ENCODE measurements around the gene KSR1. TPM values are rescaled to one million over a fixed set of nuclear protein-coding genes. Genes with fewer than 3 reads are reported as not detected.

KSR1 gene
- total RNA-seq, 2 experiments from 2014 or later, result 19.4 to 25.3 TPM

DNA sequence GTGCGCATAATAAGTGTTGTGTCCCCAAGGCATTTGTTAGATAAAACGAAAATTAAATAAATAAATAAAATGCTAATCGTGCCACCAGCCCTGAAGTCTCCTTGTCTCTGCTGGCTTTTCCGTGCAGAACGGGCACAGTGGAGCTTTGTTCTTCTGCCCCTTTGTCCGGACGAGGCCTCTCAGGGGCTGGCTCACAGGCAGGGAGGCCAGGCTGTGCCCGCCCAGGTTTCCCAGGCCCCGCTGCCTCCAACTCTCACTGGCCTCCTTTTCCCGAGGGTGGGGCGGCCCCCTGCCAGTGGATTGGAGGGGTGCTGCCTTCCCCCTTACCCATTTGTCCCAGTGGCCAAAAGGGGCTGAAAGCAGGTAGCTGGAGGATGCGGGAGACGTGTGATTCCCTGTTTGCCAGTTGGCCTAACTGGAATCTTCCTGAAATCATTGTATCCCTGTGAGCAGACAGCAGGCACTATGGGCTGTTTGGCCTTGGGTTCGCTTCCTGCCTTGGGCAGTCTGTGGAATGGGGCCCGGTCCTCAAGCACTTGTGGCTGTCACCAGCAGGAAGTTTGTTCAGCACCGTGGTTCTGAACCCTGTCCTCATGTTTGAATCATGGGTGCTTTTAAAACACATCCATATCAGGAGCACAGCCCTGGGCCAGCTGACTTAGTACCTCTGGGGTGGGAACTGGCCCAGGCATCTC is 64.4 kb downstream of the KSR1 start:
- no peak overlapping the region for H3K27ac ChIP-seq (ENCODE audit: low read depth in 1 of 2, low read length in 2 of 2)
- Mint-ChIP-seq H3K4me1 (ENCODE audit: low read depth) (peaks cover 28% of the 10 kb centered on the region), H3K27me3 (no peaks in the 10 kb centered on the region), H3K36me3 (ENCODE audit: low read depth) (no peaks in the 10 kb centered on the region), H3K27ac (no peak overlapping the region), H3K9me3 (no peaks in the 10 kb centered on the region), H3K4me3 (no peak overlapping the region)
- ATAC-seq (ENCODE audit: poor library complexity) (no peak), DNase-seq (no peak)
- no peaks in the 10 kb centered on the region for H3K36me3 ChIP-seq (ENCODE audit: insufficient read depth, low read length)
- intact Hi-C loops (cut with DNase I, micrococcal nuclease), result loop anchor here in 1 of 2 experiments (10.0 kb wide), 1 partner anchor 66 kb away; the partner anchor contains the start of gene KSR1
- ChIA-PET POLR2A (no interaction called here), CTCF (no interaction called here)
- no peaks in the 10 kb centered on the region for H3K27me3 ChIP-seq (ENCODE audit: control insufficient read depth in 1 of 2, insufficient read depth in 2 of 2, low read length in 2 of 2)
- peaks cover 6% of the 10 kb centered on the region for H3K4me1 ChIP-seq (ENCODE audit: insufficient read depth, low read length)
- no peak overlapping the region for H3K4me3 ChIP-seq (ENCODE audit: low read length)
- TF ChIP-seq CTCF (IDR thresholded peaks at IDR 0.05), result no peak
- H3K9me3 ChIP-seq (ENCODE audit: control insufficient read depth in 1 of 2, insufficient read depth in 1 of 2, low read length in 2 of 2), result no peaks in the 10 kb centered on the region

DNA sequence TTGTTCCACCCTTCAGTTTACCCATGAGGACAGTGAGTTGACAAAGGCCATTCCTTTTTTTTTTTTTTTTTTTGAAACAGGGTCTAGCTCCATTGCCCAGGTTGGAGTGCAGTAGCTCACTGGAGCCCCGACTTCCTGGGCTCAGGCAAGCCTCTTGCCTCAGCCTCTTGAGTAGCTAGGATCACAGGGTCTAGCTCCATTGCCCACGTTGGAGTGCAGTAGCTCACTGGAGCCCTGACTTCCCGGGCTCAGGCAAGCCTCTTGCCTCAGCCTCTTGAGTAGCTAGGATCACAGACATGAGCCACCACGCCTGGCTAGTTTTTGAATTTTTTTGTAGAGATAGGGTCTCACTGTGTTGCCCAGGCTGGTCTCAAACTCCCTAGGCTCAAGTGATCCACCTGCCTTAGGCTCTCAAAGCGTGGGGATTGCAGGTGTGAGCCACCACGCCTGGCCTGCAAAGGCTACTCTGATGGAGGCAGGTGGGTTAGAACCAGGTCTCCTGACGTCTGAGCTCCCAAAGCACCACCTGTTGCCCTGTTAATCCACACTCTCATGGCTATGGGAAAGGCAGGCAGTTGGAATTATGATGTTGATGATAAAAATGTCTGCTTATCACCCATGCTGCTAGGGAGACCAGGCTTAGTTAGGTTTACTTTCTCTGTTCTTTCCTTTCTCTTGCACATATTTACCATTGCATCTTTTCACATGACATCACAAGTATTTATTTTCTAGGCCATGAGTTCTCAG is 65.2 kb downstream of the KSR1 start:
- ChIA-PET CTCF (no interaction called here), POLR2A (no interaction called here)
- DNase-seq (no peak), ATAC-seq (ENCODE audit: poor library complexity) (no peak)
- Mint-ChIP-seq H3K27ac (no peak overlapping the region), H3K4me1 (ENCODE audit: low read depth) (peaks cover 31% of the 10 kb centered on the region), H3K27me3 (no peaks in the 10 kb centered on the region), H3K9me3 (no peaks in the 10 kb centered on the region), H3K36me3 (ENCODE audit: low read depth) (no peaks in the 10 kb centered on the region), H3K4me3 (no peak overlapping the region)
- Histone ChIP-seq H3K9me3 (ENCODE audit: control insufficient read depth in 1 of 2, insufficient read depth in 1 of 2, low read length in 2 of 2) (no peaks in the 10 kb centered on the region), H3K27me3 (ENCODE audit: control insufficient read depth in 1 of 2, insufficient read depth in 2 of 2, low read length in 2 of 2) (no peaks in the 10 kb centered on the region), H3K36me3 (ENCODE audit: insufficient read depth, low read length) (no peaks in the 10 kb centered on the region), H3K4me3 (ENCODE audit: low read length) (no peak overlapping the region), H3K4me1 (ENCODE audit: insufficient read depth, low read length) (peaks cover 7% of the 10 kb centered on the region), H3K27ac (ENCODE audit: low read depth in 1 of 2, low read length in 2 of 2) (no peak overlapping the region)
- no peak for TF ChIP-seq CTCF (IDR thresholded peaks at IDR 0.05)
- intact Hi-C loops (cut with DNase I, micrococcal nuclease), result loop anchor here in 1 of 2 experiments (10.0 kb wide), 1 partner anchor 67 kb away; the partner anchor contains the start of gene KSR1

GRCh38 chr17:27522028-27522635 is 65.9 kb downstream of the KSR1 start:
- no peaks in the 10 kb centered on the region for H3K9me3 Mint-ChIP-seq
- intact Hi-C loops (cut with DNase I, micrococcal nuclease), result loop anchor here in 1 of 2 experiments (10.0 kb wide), 1 partner anchor 67 kb away; the partner anchor contains the start of gene KSR1
- POLR2A ChIA-PET, result no interaction called here
- Histone ChIP-seq H3K9me3 (ENCODE audit: control insufficient read depth in 1 of 2, insufficient read depth in 1 of 2, low read length in 2 of 2) (no peaks in the 10 kb centered on the region), H3K4me3 (ENCODE audit: low read length) (no peak overlapping the region), H3K4me1 (ENCODE audit: insufficient read depth, low read length) (peaks cover 13% of the 10 kb centered on the region), H3K36me3 (ENCODE audit: insufficient read depth, low read length) (no peaks in the 10 kb centered on the region), H3K27ac (ENCODE audit: low read depth in 1 of 2, low read length in 2 of 2) (no peak overlapping the region), H3K27me3 (ENCODE audit: control insufficient read depth in 1 of 2, insufficient read depth in 2 of 2, low read length in 2 of 2) (no peaks in the 10 kb centered on the region)
- TF ChIP-seq CTCF (IDR thresholded peaks at IDR 0.05), result no peak
- ATAC-seq (ENCODE audit: poor library complexity), result no peak
- no peak overlapping the region for H3K4me3 Mint-ChIP-seq
- no peaks in the 10 kb centered on the region for H3K27me3 Mint-ChIP-seq
- peaks cover 37% of the 10 kb centered on the region for H3K4me1 Mint-ChIP-seq (ENCODE audit: low read depth)
- no peaks in the 10 kb centered on the region for H3K36me3 Mint-ChIP-seq (ENCODE audit: low read depth)
- no peak overlapping the region for H3K27ac Mint-ChIP-seq
- DNase-seq, result no peak
- CTCF ChIA-PET, result no interaction called here
